ENCODE measurements around the gene TMEM53.

- TF ChIP-seq, protein P1, sequence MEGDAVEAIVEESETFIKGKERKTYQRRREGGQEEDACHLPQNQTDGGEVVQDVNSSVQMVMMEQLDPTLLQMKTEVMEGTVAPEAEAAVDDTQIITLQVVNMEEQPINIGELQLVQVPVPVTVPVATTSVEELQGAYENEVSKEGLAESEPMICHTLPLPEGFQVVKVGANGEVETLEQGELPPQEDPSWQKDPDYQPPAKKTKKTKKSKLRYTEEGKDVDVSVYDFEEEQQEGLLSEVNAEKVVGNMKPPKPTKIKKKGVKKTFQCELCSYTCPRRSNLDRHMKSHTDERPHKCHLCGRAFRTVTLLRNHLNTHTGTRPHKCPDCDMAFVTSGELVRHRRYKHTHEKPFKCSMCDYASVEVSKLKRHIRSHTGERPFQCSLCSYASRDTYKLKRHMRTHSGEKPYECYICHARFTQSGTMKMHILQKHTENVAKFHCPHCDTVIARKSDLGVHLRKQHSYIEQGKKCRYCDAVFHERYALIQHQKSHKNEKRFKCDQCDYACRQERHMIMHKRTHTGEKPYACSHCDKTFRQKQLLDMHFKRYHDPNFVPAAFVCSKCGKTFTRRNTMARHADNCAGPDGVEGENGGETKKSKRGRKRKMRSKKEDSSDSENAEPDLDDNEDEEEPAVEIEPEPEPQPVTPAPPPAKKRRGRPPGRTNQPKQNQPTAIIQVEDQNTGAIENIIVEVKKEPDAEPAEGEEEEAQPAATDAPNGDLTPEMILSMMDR (IDR thresholded peaks at IDR 0.05), result no peak
- TF ChIP-seq POLR2A (IDR thresholded peaks at IDR 0.05), result no peak
These were observed 44.2 kb downstream of the TMEM53 start for GRCh38 chr1:44630116-44630515.

Data from lower leg skin (tissue), 3 donors.